GM12865 (cell line): Measurements from ENCODE around the gene ERVFRD-1.

Experiments
- DNase-seq: peaks from one replicate; pipeline ENCODE4 v3.0.0; 2010; ENCODE audit warnings: low read depth
- H3K4me3 ChIP-seq: 2 replicates; pipeline ENCODE4 v1.5.1; 2011; ENCODE audit warnings: mild to moderate bottlenecking, low read depth, low read length, control low read depth
- CTCF ChIP-seq: IDR thresholded peaks from 2 replicates; pipeline ENCODE4 v1.5.1; 2011; ENCODE audit warnings: low read length, control low read depth, low read depth, inconsistent platforms; ENCODE audit not compliant: insufficient read depth; ENCODE audit errors: missing control alignments

Gene ERVFRD-1

GRCh38 chr6:11076540-11076939 is 35.0 kb downstream of the ERVFRD-1 start:
- no peak for DNase-seq
- no peak overlapping the region for H3K4me3 ChIP-seq
- no peak for TF ChIP-seq CTCF

- no peak overlapping the region for H3K4me3 ChIP-seq
- no peak for DNase-seq
- no peak for TF ChIP-seq CTCF
Measured at GRCh38 chr6:11072101-11072500, 39.4 kb downstream of the ERVFRD-1 start.

- TF ChIP-seq CTCF = no peak
- no peak for DNase-seq
- no peak overlapping the region for H3K4me3 ChIP-seq
Measured at GRCh38 chr6:11069760-11070159, 41.8 kb downstream of the ERVFRD-1 start.

GRCh38 chr6:11067348-11067747 is 44.2 kb downstream of the ERVFRD-1 start:
- TF ChIP-seq CTCF = no peak
- H3K4me3 ChIP-seq = no peak overlapping the region
- DNase-seq = no peak

GRCh38 chr6:11066505-11067347 is 44.8 kb downstream of the ERVFRD-1 start:
- DNase-seq = no peak
- TF ChIP-seq CTCF = no peak
- no peak overlapping the region for H3K4me3 ChIP-seq

GRCh38 chr6:11065436-11066202 is 45.9 kb downstream of the ERVFRD-1 start:
- no peak overlapping the region for H3K4me3 ChIP-seq
- no peak for DNase-seq
- no peak for TF ChIP-seq CTCF

- no peak overlapping the region for H3K4me3 ChIP-seq
- no peak for TF ChIP-seq CTCF
- no peak for DNase-seq
Measured at GRCh38 chr6:11064836-11065235, 46.7 kb downstream of the ERVFRD-1 start.
